ENCODE data around the gene QRFP.

QRFP gene

DNA sequence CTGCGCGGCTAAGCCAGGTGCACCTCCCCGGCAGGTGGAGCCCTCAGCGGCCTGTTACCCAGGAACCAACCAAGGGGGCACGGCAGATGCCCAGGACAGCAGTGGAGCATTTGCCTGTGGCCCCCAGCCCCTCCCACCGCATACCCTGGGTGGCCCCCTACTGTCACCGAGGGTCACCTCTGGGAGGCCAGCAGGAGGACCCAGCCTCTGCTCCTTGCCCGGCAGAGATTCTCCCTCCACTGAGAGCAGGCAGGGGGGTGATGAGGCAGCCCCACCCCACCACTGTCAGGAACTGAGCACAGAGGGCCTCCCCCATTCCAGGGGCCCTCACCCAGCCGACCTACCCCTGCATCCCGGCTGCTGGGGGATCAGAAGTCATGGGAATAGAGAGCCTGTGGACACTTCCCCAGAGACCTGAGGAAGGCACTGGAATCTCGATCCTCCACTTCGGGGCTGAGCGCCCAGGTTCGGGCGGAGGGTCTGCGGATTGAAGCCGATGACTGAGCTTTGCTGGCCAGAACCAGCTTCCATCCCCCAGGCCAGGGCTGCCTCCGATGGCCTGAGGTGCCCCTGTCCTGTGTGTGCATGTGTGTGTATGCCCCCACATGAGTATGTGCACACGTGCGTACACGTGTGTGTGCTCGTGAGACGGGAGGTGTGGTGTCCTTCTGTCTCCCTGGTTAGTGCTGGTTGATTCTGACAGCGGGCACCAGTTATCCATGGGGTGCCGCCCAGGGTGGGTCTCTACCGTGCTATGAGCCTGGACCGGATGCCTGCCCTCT, at the start of gene QRFP:
TSS of gene QRFP (minus strand) at position 580 of the 782 bp plus-strand sequence. CDS start 2,974 bp downstream, outside the sequence.
- DNase-seq = no peak

DNA sequence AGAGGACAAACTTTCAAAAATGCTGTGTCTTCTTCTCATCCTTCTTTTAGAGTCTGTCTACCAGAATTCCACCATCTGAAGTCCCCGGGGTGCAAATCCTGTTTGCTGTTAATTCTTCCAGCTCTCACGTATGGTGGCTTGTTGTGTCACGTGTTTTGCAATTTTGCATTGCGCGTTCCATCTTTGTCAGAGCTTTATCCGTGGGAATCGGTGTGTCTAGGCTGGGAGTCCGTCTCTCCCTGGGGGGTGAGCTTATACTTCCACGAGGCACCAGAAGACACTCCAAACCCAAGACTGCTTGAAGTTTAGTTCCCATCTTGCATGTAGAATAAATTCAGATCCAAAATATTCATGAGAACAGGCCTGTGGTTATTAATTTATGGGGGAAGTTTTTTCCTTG, 48.6 kb upstream of the QRFP start:
- DNase-seq = no peak

DNA sequence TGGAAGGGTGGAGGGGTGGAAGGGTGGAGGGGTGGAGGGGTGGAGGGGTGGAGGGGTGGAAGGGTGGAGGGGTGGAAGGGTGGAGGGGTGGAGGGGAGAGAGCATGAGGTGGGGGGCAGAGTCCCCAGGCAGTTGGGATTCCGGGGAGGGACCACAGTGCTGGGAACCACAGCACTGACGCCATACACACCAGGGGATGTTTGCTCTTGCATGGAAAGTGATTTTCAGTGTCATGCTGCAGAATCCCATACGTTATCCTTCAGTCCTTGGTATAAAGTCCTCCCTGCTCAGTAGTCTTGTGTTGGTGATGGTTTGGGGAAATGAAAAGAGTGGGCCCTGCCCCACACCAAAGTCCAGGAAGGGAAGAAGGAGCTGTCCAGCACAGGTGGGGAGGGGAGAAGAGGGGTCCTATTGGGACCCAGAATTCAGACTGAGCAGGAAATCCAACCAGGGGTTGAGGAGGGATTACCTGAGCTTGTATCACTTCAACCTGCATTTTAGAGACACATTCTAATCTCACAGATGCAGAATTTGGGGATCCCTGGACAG, 48.0 kb upstream of the QRFP start:
- DNase-seq = no peak

- no peak for DNase-seq
These were observed 47.2 kb upstream of the QRFP start for GRCh38 chr9:130943777-130944176.

DNA sequence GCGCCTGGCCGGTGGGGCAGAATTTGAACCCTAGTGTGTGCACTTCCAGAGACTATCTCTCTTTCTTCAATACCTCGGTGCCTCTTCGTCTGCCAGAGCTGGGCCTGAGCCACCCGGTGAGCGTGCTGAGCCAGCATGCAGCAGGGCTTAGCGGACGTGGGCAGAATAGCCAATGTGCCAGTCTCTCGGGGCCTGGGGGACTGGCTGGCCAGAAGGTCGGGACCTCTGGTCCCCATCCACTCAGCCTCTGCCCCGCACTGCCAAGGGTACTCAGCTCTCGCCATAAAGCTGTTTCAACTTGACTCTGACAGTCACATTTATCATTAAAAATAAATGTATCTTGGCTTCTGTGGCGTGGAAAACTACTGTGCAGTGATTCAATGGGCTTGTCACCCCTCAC, 46.6 kb upstream of the QRFP start:
- no peak for DNase-seq

- no peak for DNase-seq
These were observed 46.1 kb upstream of the QRFP start for GRCh38 chr9:130942679-130943078.

DNA sequence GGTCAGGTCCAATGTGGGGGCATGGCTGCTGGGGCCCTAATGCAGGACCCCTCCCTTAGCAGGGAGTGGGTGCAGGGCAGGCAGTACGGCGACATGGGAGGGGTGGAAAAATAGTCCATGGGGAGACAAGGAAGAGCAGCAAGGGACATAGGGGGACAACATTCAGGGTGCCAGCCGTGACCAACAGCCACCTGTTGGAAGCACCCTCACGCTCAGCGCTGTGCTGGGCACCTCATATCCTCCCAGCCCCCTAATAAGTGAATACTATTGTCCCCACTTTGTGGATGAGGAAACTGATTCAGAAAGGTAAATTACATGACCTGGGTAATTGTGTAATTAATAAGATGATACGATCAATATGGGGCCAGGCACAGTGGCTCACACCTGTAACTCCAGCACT, 45.5 kb upstream of the QRFP start:
- no peak for DNase-seq

DNA sequence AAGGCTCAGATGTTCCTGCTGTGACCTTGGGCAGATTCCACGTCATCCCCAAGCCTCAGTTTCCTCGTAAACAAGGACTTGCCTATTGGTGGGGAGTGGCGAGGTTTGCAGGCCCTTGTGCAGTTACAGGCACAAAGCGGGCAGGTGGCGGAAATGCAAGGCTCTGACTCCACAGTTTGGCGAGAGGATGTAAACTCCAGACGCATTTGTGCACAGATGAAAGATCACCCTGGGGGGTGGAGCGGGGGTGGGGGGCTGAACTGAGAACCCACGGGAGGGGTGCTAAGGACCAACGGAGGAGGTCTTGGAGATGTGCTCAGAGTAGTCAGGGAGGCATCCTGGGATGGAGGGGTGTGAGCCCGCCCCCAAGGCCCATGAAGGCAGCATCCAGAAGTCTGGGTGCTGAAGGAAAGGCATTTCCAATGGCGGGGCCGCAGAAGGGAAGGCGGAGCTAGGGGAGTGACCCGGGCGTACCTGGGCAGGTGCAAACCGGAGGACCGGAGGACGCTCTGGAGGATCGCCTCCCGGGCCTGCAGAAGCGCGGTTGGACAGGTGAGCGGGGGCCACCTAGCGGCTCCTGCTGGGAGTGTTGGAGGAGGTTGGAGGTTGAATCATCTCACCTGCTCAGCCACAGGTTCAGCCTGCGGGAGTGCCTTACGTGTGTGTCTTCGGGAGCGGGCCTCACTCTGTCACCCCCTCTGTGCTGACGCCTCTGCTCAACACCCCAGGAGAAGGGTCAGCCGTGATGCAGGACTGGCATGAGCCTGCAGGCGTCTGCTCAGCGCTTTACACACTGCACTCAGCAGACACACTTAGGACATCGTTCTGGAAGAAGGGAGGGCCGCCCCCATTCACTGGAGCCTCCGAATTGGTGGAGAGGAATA, 44.3 kb upstream of the QRFP start:
- DNase-seq = peak; percentile 54

DNA sequence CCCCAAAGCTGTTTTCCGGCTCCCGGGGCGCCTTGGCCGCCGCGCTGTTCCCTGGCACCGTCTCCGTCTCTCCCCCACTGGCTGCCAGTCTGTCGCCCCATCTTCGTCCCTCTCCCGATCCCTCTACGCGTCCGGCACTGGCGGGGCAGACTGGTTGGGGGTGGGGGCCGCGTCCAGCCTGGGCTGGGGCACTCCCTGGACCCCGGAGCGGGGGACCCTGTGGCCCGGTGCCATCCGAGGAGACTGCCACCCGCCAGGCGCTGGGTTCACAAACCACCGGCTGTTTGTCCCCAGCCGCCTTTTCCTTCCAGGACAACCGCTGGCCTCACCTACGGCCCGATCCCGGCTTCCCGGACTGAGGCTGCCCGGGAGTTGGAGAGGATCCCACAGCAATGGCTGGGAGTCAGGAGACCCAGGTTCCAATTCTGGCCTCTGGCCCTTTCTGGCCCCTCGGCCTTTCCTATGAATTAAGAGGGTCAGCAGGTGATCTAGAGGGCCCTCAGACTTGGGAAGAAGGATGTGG, 43.5 kb upstream of the QRFP start:
- DNase-seq = no peak

DNA sequence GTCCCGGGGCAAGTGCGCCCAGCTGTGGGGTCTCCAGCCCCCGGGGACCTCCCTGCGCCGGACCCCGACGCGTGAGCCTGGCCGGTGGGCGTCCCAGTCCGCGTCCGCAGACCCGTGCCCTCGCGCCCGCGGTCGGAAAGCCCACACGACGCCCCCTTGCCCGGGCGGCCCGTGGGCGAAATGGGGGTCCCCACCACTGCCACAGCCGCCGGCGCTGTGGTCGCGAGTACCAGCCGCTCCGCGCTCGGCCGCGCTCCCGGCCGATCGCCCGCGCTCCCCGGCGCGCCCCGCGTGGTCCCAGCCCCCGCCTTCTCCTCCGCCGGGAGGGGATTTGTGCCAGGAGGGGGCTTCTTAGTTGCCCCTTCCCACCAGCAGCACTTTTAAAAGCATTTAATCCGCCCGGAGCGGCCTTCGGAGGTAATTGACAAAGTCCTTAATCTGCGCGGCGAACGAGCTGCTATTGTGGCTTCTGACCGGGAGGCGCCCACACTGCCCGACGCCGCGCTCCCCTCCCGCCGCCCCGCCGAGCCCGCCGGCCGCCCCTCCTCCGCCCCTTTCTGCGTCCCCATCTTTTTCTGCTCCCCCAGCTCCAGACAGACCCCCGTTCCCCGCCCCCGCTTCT, 42.9 kb upstream of the QRFP start:
- DNase-seq = no peak

- DNase-seq = no peak
These were observed 42.2 kb upstream of the QRFP start, which contains the start of gene FIBCD1 for GRCh38 chr9:130938652-130939404. TSS of gene FIBCD1 (minus strand) at chr9:130939247. CDS start at chr9:130938607, 640 bp downstream.

DNA sequence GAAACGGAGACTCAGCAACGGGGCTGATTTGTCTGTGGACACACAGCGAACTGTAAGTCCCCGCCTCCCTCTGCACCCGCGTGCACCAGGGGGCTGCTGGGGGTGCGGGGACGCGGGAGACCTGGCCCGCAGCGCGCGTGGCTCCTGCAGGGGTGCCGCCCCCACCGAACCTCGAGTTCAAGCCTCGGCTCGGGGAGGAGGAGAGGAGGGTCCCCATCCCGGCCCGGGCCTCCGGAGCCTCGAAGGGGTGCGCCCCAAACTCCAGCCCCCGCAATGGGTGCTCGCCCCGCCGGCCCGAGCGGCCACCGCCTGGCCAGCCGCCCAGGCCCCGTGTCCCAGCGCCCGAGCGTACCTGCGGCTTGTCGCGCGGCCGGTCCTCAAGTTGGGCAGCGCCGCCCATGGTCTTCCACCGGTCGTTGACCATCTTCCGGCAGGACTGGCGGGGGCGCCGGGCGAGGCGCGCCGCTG, 41.6 kb upstream of the QRFP start:
- no peak for DNase-seq

DNA sequence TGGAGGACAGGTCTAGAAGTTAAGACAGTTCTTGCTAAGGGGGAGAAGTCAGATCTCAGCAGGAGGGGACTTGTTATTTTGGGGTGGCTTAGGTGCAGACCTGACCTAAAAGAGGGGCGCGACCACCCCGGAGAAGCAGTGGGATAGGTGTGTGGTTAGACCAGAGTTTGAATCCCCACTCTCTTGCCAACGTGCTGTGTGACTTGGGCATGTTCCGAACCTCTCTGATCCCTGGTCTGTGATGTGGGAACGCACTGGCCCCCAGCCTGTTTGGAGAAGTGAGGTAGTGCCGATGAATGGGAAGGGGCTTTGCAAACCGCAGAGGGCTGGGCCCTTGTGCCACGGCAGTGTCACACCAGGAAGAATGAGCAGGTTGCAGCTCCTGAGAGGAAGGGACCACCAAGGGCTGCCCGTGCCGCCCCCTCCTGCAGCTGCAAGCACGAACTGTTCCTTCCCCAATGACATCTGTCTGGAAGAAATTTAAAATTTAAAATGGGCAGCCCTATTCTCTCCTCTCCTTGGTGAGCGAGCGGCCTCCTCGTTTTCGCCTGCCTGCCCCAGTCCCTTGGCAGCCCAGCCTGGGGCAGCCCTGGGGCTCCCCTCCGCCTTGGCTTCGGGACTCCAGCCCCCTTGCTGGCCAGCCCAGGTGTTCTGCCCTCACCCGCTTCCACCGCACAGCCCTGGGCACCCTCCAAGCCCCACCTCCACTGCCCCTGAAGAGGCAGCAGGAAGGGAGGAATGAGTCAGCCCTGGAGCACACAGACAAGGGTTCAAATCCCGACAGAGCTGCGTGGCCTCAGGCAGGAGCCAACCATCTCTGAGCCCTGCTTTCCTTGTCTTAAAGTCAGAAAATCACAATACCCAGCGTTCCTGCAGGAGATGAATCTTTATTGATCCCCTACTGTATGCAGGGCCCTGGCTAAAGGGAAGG, 40.8 kb upstream of the QRFP start:
- DNase-seq = no peak

- DNase-seq = no peak
These were observed 39.9 kb upstream of the QRFP start for GRCh38 chr9:130936285-130937117.

- DNase-seq = no peak
These were observed 39.1 kb upstream of the QRFP start for GRCh38 chr9:130935648-130936271.

DNA sequence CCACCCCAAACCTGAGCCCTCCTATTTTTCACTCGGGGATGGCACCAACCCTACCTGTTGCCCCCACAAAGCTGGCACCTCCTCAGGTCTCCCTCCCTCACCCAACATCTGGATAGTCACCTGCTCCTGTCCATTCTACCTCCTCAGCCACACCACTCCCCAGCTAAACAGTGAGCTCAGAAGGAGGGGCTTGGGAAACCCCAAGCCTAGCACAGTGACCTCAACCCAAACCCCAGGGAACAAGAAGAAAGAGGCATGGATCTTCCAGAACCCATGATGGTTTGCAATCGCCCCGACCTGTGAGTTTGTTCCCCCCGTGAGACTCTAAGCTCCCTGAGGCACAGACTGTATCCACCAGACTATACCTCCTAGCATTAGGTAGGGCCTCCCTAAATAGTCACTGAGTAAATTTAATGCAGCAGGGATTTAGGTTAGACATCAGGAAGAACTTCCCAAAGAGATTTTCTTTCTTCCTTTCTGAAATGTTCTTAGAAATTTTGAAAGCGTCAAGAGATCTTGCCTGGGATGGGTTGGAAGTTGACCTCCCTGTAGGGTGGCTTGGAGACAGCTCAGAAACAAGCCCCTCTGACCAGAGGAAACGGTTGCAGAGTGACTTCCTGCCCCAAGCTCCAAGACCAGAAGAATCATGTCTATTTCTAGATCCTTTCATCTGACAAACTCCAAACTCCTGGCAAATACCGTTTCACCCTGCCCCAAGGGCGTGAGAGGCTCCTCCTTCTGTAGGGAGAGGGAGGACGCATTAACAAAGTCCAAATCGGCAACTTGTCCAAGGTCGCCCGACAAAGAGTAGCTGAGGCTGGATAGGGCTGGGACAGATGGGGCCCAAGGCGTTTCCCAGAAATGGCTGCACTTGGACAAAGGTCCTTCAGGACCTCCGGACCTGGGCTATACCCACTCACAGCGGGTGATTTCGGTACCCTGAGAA, 38.4 kb upstream of the QRFP start:
- no peak for DNase-seq

DNA sequence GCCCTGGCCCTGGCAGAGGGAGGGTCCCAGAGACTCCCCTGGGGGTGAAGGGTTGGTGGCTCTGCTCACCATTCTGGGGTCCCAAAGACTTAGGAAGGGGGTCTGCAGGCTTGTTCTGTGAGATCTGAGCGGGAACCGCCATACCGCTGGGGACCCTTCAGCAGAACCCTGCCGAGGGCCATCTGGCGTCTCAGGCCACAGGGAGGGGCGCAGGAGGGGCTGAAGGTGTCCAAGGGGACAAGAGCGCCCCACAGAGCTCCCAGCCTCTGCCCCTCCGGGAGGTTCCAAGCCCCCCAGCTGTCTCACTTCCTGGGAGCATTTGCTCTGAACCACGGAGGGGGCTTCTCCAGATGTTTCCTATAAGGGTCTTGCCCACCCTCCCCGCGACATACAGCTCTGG, 37.6 kb upstream of the QRFP start:
- DNase-seq = no peak

Measured in CD4-positive, alpha-beta T cell treated with Interleukin-15 for 1 hour (primary cell).